NOMO-1 treated with dmso at 0.1 percent for 144 hours (cell line): ENCODE data around the gene ATG5.
"Not testable (repeated sequence)": the region's sequence is repeated elsewhere in the genome, so short reads cannot be mapped to it uniquely, and the experiment has no call there.

Experiments
- DNase-seq: peaks from one replicate; lab custom pipeline; 2025; ENCODE audit not compliant: unreplicated experiment; lab: John Stamatoyannopoulos, UW

ATG5 gene

GRCh38 chr6:106160189-106160588 lies 165.4 kb downstream of the ATG5 start:
- DNase-seq: no peak

GRCh38 chr6:106159531-106159940 lies 166.0 kb downstream of the ATG5 start:
- DNase-seq: no peak

- DNase-seq: no peak
Observed at GRCh38 chr6:106158816-106159215, 166.7 kb downstream of the ATG5 start.

- no peak for DNase-seq
Observed at GRCh38 chr6:106156863-106157262, 168.7 kb downstream of the ATG5 start.

GRCh38 chr6:106156413-106156812 lies 169.1 kb downstream of the ATG5 start:
- no peak for DNase-seq

GRCh38 chr6:106155219-106155830 lies 170.2 kb downstream of the ATG5 start:
- peak; percentile 72 for DNase-seq

GRCh38 chr6:106154326-106154725 lies 171.2 kb downstream of the ATG5 start:
- DNase-seq: no peak

GRCh38 chr6:106152952-106153351 lies 172.6 kb downstream of the ATG5 start:
- no peak for DNase-seq

- not testable (repeated sequence) for DNase-seq
Observed at GRCh38 chr6:106152476-106152875, 173.1 kb downstream of the ATG5 start.

GRCh38 chr6:106149472-106150069 lies 176.0 kb downstream of the ATG5 start:
- no peak for DNase-seq

- DNase-seq: no peak
Observed at GRCh38 chr6:106147476-106147875, 178.1 kb downstream of the ATG5 start.

GRCh38 chr6:106146852-106147351 lies 178.7 kb downstream of the ATG5 start:
- peak; percentile 32 for DNase-seq

- DNase-seq: no peak
Observed at GRCh38 chr6:106145741-106146227, 179.8 kb downstream of the ATG5 start.

- no peak for DNase-seq
Observed at GRCh38 chr6:106145144-106145543, 180.4 kb downstream of the ATG5 start.

GRCh38 chr6:106143665-106144064 lies 181.9 kb downstream of the ATG5 start:
- DNase-seq: no peak

- DNase-seq: no peak
Observed at GRCh38 chr6:106142876-106143431, 182.6 kb downstream of the ATG5 start.

- DNase-seq: no peak
Observed at GRCh38 chr6:106141441-106142237, 183.9 kb downstream of the ATG5 start.

- no peak for DNase-seq
Observed at GRCh38 chr6:106138151-106138550, 187.4 kb downstream of the ATG5 start.

- no peak for DNase-seq
Observed at GRCh38 chr6:106136845-106137244, 188.7 kb downstream of the ATG5 start.

- no peak for DNase-seq
Observed at GRCh38 chr6:106135911-106136571, 189.5 kb downstream of the ATG5 start.
